Measurements from ENCODE around the gene PRKG1.

The PRKG1 gene

DNA sequence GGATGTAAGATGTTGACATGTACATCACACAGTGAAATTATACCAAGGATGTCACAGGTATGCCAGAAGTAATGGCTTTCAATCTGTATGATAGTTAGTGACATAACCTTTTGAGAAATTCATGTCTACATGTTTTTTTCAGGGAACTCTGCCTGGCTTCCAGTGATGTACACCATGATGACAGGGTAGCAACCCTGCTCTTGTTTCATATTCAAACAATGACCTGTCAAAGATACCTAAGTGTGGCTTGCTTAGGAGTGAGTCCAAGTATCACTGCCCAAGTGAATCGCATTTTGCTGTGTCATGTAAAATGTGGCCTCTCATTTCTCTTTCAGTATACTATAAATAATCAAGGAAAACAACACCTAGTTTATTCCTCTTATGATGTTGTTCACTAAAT lies 1033.9 kb downstream of the PRKG1 start:
- FAIRE-seq (no peak), DNase-seq (ENCODE audit: insufficient read length, low spot score) (no peak)

DNA sequence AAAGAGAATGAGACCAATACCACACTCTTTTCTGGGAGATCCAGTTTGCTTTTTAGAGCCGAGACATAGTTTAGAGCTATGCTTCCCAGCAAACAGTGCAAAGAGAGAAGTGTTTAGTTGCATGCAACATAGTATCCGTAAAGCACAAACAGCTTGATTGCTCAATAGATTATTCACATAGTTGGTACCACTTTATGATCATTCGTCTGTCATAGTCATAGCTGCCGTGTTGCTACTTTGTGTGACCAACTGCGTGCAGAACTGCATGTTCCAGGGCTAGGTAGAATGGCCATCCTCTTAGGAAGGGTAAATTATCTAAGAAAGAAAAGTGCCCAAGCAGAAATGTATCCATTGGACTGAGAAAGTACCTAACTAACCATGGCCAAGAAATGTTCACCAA lies 1036.3 kb downstream of the PRKG1 start:
- FAIRE-seq (no peak), DNase-seq (ENCODE audit: insufficient read length, low spot score) (no peak)
- TF ChIP-seq TAF1 (IDR thresholded peaks at IDR 0.05; ENCODE audit: low read depth, low read length) (no peak), POLR2AphosphoS5 (IDR thresholded peaks at IDR 0.05; ENCODE audit: low read depth, low read length) (no peak), POLR2A (IDR thresholded peaks at IDR 0.05; ENCODE audit: low read depth, low read length) (no peak), SPI1 (IDR thresholded peaks at IDR 0.05; ENCODE audit: low read depth, low read length) (no peak), POU2F2 (IDR thresholded peaks at IDR 0.05; ENCODE audit: low read depth, low read length) (no peak), PAX5 (IDR thresholded peaks at IDR 0.05; ENCODE audit: insufficient read depth, low read length, severe bottlenecking) (no peak)

More for the DNA sequence above, 1033.9 kb downstream of the PRKG1 start:
- TF ChIP-seq POU2F2 (IDR thresholded peaks at IDR 0.05; ENCODE audit: low read depth, low read length) (no peak), POLR2AphosphoS5 (IDR thresholded peaks at IDR 0.05; ENCODE audit: low read depth, low read length) (no peak), SPI1 (IDR thresholded peaks at IDR 0.05; ENCODE audit: low read depth, low read length) (no peak), TAF1 (IDR thresholded peaks at IDR 0.05; ENCODE audit: low read depth, low read length) (no peak), POLR2A (IDR thresholded peaks at IDR 0.05; ENCODE audit: low read depth, low read length) (no peak), PAX5 (IDR thresholded peaks at IDR 0.05; ENCODE audit: insufficient read depth, low read length, severe bottlenecking) (no peak)

DNA sequence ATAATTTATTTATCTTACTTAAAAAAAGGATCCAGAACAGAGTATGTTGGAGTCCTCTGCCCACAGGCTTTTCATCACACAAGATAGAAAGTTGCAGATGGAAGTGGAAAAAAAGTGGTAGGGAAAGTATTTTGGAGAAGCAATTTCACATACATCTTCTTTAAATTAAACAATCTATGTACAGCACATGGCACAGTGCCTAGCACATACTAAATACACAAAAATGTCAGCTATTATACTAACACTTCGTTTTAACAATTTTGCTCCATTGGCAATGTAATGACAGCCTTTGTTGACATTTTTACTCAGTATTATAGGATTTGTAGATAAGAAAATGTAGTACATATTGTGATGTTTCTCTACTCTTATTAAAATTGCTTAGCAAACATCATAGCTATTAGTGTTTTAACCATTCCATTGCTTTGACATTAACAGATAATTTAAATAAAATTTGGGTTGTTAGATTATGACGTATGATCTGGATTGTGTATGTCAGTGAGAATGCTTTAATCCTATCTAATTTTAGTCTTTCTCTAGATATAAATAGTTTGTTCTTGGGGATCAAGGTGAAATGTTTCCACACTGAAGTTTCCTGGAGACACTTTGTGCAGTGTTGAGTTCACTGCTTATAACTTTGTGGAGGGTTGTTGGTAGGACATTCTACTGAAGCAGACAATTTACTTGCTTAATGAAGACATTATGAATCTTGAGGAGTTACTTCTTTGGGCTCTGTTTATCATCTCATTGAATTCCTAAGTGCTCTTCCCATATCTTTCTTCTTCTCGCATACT lies 1037.0 kb downstream of the PRKG1 start:
- DNase-seq (ENCODE audit: insufficient read length, low spot score) (no peak), FAIRE-seq (no peak)
- TF ChIP-seq POU2F2 (IDR thresholded peaks at IDR 0.05; ENCODE audit: low read depth, low read length): no peak
- TF ChIP-seq TAF1 (IDR thresholded peaks at IDR 0.05; ENCODE audit: low read depth, low read length): no peak
- no peak for TF ChIP-seq SPI1 (IDR thresholded peaks at IDR 0.05; ENCODE audit: low read depth, low read length)
- no peak for TF ChIP-seq POLR2A (IDR thresholded peaks at IDR 0.05; ENCODE audit: low read depth, low read length)
- no peak for TF ChIP-seq POLR2AphosphoS5 (IDR thresholded peaks at IDR 0.05; ENCODE audit: low read depth, low read length)
- no peak for TF ChIP-seq PAX5 (IDR thresholded peaks at IDR 0.05; ENCODE audit: insufficient read depth, low read length, severe bottlenecking)

- DNase-seq (ENCODE audit: insufficient read length, low spot score) (no peak), FAIRE-seq (no peak)
- TF ChIP-seq POLR2A (IDR thresholded peaks at IDR 0.05; ENCODE audit: low read depth, low read length) (no peak), PAX5 (IDR thresholded peaks at IDR 0.05; ENCODE audit: insufficient read depth, low read length, severe bottlenecking) (no peak), POU2F2 (IDR thresholded peaks at IDR 0.05; ENCODE audit: low read depth, low read length) (no peak), POLR2AphosphoS5 (IDR thresholded peaks at IDR 0.05; ENCODE audit: low read depth, low read length) (no peak), SPI1 (IDR thresholded peaks at IDR 0.05; ENCODE audit: low read depth, low read length) (no peak), TAF1 (IDR thresholded peaks at IDR 0.05; ENCODE audit: low read depth, low read length) (no peak)
These were observed 1041.5 kb downstream of the PRKG1 start for GRCh38 chr10:52115823-52116222.

DNA sequence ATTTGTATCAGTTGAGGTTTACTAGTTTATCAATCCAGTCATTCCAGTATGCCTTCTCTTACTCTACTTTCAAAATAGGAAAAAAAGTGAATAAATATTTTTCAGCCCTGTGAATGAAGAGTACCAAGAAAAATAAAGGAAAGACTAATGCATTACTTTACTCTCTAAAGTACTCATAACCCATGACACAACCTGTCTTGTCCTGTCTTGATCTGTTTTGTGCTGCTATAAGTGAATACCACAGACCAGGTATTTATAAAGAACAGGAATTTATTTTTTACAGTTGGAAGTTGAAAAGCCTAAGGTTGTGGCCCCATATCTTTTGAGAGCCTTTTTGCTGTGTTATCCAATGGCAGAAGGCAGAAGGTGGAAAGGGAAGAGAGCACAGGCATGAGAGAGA lies 1045.2 kb downstream of the PRKG1 start:
- DNase-seq (ENCODE audit: insufficient read length, low spot score) (no peak), FAIRE-seq (no peak)
- no peak for TF ChIP-seq POLR2AphosphoS5 (IDR thresholded peaks at IDR 0.05; ENCODE audit: low read depth, low read length)
- no peak for TF ChIP-seq PAX5 (IDR thresholded peaks at IDR 0.05; ENCODE audit: insufficient read depth, low read length, severe bottlenecking)
- TF ChIP-seq SPI1 (IDR thresholded peaks at IDR 0.05; ENCODE audit: low read depth, low read length): no peak
- TF ChIP-seq TAF1 (IDR thresholded peaks at IDR 0.05; ENCODE audit: low read depth, low read length): no peak
- no peak for TF ChIP-seq POU2F2 (IDR thresholded peaks at IDR 0.05; ENCODE audit: low read depth, low read length)
- no peak for TF ChIP-seq POLR2A (IDR thresholded peaks at IDR 0.05; ENCODE audit: low read depth, low read length)

DNA sequence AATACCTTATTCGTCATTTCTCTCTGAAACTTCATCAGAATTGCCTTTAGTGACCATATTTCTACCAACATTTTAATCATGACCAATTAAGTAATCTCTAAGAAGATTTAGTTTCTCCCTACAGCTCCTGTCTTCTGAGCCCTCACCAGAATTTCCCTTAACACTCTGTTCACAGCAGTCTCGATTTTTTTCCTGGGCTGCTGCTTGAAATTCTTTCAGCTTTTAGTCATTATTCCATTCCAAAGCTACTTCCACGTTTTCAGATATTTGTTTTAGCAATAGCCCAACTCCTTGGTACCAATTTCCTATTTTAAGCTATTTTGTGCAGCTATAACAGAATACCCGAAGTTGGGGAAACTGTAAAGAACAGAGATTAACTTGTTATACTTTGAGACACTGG lies 1047.4 kb downstream of the PRKG1 start:
- FAIRE-seq (no peak), DNase-seq (ENCODE audit: insufficient read length, low spot score) (no peak)
- TF ChIP-seq SPI1 (IDR thresholded peaks at IDR 0.05; ENCODE audit: low read depth, low read length) (no peak), TAF1 (IDR thresholded peaks at IDR 0.05; ENCODE audit: low read depth, low read length) (no peak), POU2F2 (IDR thresholded peaks at IDR 0.05; ENCODE audit: low read depth, low read length) (no peak), POLR2AphosphoS5 (IDR thresholded peaks at IDR 0.05; ENCODE audit: low read depth, low read length) (no peak), PAX5 (IDR thresholded peaks at IDR 0.05; ENCODE audit: insufficient read depth, low read length, severe bottlenecking) (no peak), POLR2A (IDR thresholded peaks at IDR 0.05; ENCODE audit: low read depth, low read length) (no peak)

DNA sequence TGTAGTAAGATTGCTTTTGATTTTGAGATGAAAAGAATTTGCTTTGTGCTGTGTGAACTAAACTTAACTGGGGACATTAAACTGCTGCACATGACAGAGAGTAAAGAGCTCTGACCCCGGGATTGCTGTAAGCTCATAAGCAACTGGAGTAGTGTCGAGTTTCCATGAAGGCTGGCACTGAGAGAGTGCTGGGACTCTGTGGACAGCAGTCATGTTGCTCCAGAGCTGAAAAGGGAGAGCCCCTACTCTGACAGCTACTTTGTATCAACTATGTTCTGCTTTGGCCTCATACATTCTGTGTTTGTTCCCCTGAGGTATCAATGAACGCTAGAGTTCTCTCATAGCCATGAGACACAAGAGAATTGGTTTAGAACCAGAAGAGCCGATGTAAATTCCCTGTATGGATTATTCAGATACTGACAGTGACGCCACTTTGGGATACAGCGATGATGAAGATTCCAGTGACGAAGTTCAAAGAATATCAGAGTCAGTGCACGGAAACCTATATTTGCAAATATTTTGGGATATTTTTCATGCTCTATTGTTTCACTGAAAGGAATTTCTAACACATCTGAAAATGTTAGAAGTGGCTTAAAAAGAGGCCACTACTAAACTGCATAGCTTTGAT lies 1053.9 kb downstream of the PRKG1 start:
- DNase-seq (ENCODE audit: insufficient read length, low spot score): no peak
- TF ChIP-seq TAF1 (IDR thresholded peaks at IDR 0.05; ENCODE audit: low read depth, low read length) (no peak), POU2F2 (IDR thresholded peaks at IDR 0.05; ENCODE audit: low read depth, low read length) (no peak), POLR2A (IDR thresholded peaks at IDR 0.05; ENCODE audit: low read depth, low read length) (no peak), PAX5 (IDR thresholded peaks at IDR 0.05; ENCODE audit: insufficient read depth, low read length, severe bottlenecking) (no peak), SPI1 (IDR thresholded peaks at IDR 0.05; ENCODE audit: low read depth, low read length) (no peak), POLR2AphosphoS5 (IDR thresholded peaks at IDR 0.05; ENCODE audit: low read depth, low read length) (no peak)
- FAIRE-seq: no peak

DNA sequence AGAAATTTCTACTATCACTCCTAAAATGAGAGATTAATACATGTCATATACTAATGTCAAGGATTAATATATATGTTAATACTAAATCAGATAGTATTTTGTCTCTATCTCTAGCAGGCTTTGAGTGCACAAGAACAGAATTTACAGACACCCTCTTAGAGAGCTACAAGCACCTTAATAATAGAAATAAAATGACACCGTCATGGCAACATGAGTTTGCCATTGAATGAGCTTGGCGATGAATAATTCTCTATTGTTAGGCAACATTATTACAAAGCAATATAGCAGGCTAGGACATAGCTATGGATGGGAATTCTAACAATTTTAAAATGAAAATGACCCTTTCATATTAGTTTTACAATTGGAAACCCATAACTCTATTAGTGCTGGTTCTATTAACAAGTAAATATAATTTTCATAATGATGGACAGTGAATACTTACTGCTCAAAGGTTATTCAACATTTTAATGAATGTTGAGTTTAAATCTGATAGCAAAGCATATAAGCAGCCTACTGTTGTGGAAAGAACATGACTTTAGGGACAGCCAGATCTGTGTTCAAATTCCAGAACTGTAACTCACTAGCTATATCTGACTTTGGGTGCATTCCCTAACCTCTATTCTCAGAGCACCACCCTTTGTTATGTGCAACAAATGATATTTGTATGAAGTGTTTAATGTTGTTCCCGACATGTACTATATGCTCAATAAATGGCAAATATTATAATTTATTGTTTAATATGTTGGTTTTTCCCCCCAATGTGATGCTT lies 1055.3 kb downstream of the PRKG1 start:
- TF ChIP-seq SPI1 (IDR thresholded peaks at IDR 0.05; ENCODE audit: low read depth, low read length): no peak
- TF ChIP-seq POU2F2 (IDR thresholded peaks at IDR 0.05; ENCODE audit: low read depth, low read length): no peak
- TF ChIP-seq POLR2A (IDR thresholded peaks at IDR 0.05; ENCODE audit: low read depth, low read length): no peak
- TF ChIP-seq TAF1 (IDR thresholded peaks at IDR 0.05; ENCODE audit: low read depth, low read length): no peak
- no peak for TF ChIP-seq PAX5 (IDR thresholded peaks at IDR 0.05; ENCODE audit: insufficient read depth, low read length, severe bottlenecking)
- no peak for TF ChIP-seq POLR2AphosphoS5 (IDR thresholded peaks at IDR 0.05; ENCODE audit: low read depth, low read length)
- FAIRE-seq: no peak

DNA sequence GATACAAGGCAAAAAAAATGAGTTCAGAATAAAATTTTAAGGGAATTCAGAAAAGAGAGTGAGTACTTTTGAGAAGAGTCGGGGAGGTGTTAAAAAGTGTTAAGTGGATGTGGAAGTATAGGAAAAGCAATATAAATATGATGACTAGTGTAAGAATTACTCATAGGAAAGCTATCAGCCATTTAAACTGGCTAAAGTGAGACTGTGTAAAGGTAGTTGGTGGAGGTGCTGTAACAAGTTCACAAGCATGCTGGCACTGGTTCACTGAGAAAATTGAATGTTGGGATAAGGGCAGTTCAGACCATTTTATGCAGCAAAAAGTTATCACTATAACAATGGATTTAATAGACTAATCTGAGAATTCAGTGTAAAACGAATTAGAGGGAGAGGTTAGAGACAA lies 1060.8 kb downstream of the PRKG1 start:
- FAIRE-seq (no peak), DNase-seq (ENCODE audit: insufficient read length, low spot score) (no peak)
- TF ChIP-seq TAF1 (IDR thresholded peaks at IDR 0.05; ENCODE audit: low read depth, low read length) (no peak), POLR2AphosphoS5 (IDR thresholded peaks at IDR 0.05; ENCODE audit: low read depth, low read length) (no peak), SPI1 (IDR thresholded peaks at IDR 0.05; ENCODE audit: low read depth, low read length) (no peak), POU2F2 (IDR thresholded peaks at IDR 0.05; ENCODE audit: low read depth, low read length) (no peak), PAX5 (IDR thresholded peaks at IDR 0.05; ENCODE audit: insufficient read depth, low read length, severe bottlenecking) (no peak), POLR2A (IDR thresholded peaks at IDR 0.05; ENCODE audit: low read depth, low read length) (no peak)

More for the DNA sequence above, 1055.3 kb downstream of the PRKG1 start:
- DNase-seq (ENCODE audit: insufficient read length, low spot score): no peak

Data from GM12891 (cell line).